Panc1 (cell line): ENCODE data around the gene HEYL. TPM values are rescaled to one million over a fixed set of nuclear protein-coding genes. Genes with fewer than 3 reads are reported as not detected.

ENCODE experiments used
- ATAC-seq: fragments of 200-7000 bp; cut with Tn5 transposase; 2 replicates; pipeline ENCODE4 v1.9.1; 2020; ENCODE audit warnings: mild to moderate bottlenecking, moderate library complexity
- BruUV-seq: library from RNA; stranded (reverse); fragments of 400-500 nt; replicated peaks from 2 replicates; lab custom pipeline; 2021; lab: Mats Ljungman, UMichigan
- CTCF ChIA-PET: fragments of 300-600 bp; sonication (Branson Sonifier 250); formaldehyde crosslinking; loops from one replicate; lab custom pipeline; 2022; ENCODE audit warnings: antibody characterized with exemption; lab: Charles Lee
- POLR2A ChIA-PET: fragments of 300-600 bp; sonication (Branson Sonifier 250); formaldehyde crosslinking; loops from one replicate; lab custom pipeline; 2022; ENCODE audit warnings: antibody characterized with exemption; lab: Charles Lee
- DNase-seq: peaks from one replicate; pipeline ENCODE4 v3.0.0-alpha.2; 2010; ENCODE audit warnings: low read depth, low spot score
- H3K27ac ChIP-seq: 2 replicates; pipeline ENCODE4 v1.5.1; 2011; ENCODE audit warnings: mild to moderate bottlenecking, low read length, inconsistent platforms
- H3K27me3 ChIP-seq: fragments of 200-500 bp; sonication (Bioruptor generic); 2 replicates; pipeline ENCODE4 v1.6.0; 2014; ENCODE audit warnings: low read length, inconsistent platforms; ENCODE audit not compliant: control insufficient read depth, insufficient read depth
- H3K36me3 ChIP-seq: fragments of 200-500 bp; sonication (Bioruptor generic); 2 replicates; pipeline ENCODE4 v1.5.1; 2014; ENCODE audit warnings: inconsistent platforms, mild to moderate bottlenecking, low read length, moderate library complexity; ENCODE audit not compliant: control insufficient read depth, insufficient read depth
- H3K4me1 ChIP-seq: 2 replicates; pipeline ENCODE4 v1.5.1; 2011; ENCODE audit warnings: inconsistent platforms, mild to moderate bottlenecking, low read length, moderate library complexity; ENCODE audit not compliant: control insufficient read depth, insufficient read depth
- H3K4me3 ChIP-seq, 2 experiments: 2 replicates each; pipeline ENCODE4 v1.5.1; 2011 to 2012; ENCODE audit warnings: low read depth in 2 of 2, low read length in 2 of 2, mild to moderate bottlenecking in 2 of 2, inconsistent platforms in 1 of 2, moderate library complexity in 1 of 2
- H3K9me3 ChIP-seq: fragments of 200-500 bp; sonication (Bioruptor generic); 2 replicates; pipeline ENCODE4 v1.5.1; 2014; ENCODE audit warnings: low read depth, mild to moderate bottlenecking, inconsistent platforms, low read length, moderate library complexity; ENCODE audit not compliant: control insufficient read depth, insufficient read depth
- POLR2AphosphoS5 ChIP-seq: IDR thresholded peaks from 2 replicates; pipeline ENCODE4 v1.6.1; 2012; ENCODE audit warnings: mild to moderate bottlenecking, low read depth, low read length, moderate library complexity
- SIN3A ChIP-seq: IDR thresholded peaks from 2 replicates; pipeline ENCODE4 v1.6.1; 2012; ENCODE audit warnings: low read depth, mild to moderate bottlenecking, low read length, moderate library complexity, borderline replicate concordance; ENCODE audit not compliant: insufficient read depth
- TCF7L2 ChIP-seq: IDR thresholded peaks from 2 replicates; pipeline ENCODE4 v1.6.1; 2011; ENCODE audit warnings: mild to moderate bottlenecking, low read depth, low read length, inconsistent platforms
- in situ Hi-C: cut with HindIII; loops from 2 replicates; pipeline ENCODE4 v1.10.0; 2016; ENCODE audit warnings: low sequenced_read_pairs, low pct_unique_long_range_greater_than_20kb
- intact Hi-C: fragments of 100-400 bp; cut with micrococcal nuclease; formaldehyde crosslinking; loops from one replicate; pipeline ENCODE4 v1.10.0; 2022; ENCODE audit not compliant: unreplicated experiment
- total RNA-seq: library from RNA; stranded (reverse); gene quantifications from one replicate; pipeline ENCODE4 v1.2.1, GENCODE V29; 2021; ENCODE audit not compliant: unreplicated experiment
- TF ChIP-seq, protein P1 (sequence below), 2 experiments: IDR thresholded peaks; 2 replicates each; pipeline ENCODE4 v1.6.1; 2011 to 2012; ENCODE audit warnings: low read depth in 2 of 2, control low read depth in 1 of 2, low read length in 1 of 2, mild to moderate bottlenecking in 1 of 2, moderate library complexity in 1 of 2; ENCODE audit not compliant: insufficient read depth in 1 of 2
- TF ChIP-seq, protein P2 (sequence below): fragments of 450-650 bp; IDR thresholded peaks from 2 replicates; pipeline ENCODE4 v1.5.1; 2017; ENCODE audit warnings: mild to moderate bottlenecking

HEYL gene
- total RNA-seq, 1 experiment from 2014 or later: 2.3 TPM

- no TSS peak for BruUV-seq
- no peaks in the 10 kb centered on the region for H3K9me3 ChIP-seq
- intact Hi-C loops (no loop called here), in situ Hi-C loops (no loop called here)
- ChIA-PET CTCF (interaction anchor here (0.7 to 1.9 kb wide), 5 partner anchors 49 to 55 kb away, joined by 3 to 12 read pairs (median 5); no protein-coding TSS in a partner anchor), POLR2A (no interaction called here)
- H3K27ac ChIP-seq: no peak overlapping the region
- no peaks in the 10 kb centered on the region; the same call in 1 of the 2 replicates for H3K27me3 ChIP-seq
- no peaks in the 10 kb centered on the region for H3K36me3 ChIP-seq
- H3K4me1 ChIP-seq: no peaks in the 10 kb centered on the region
- no peak overlapping the region for H3K4me3 ChIP-seq
- ATAC-seq (no peak), DNase-seq (no peak)
- no peak for TF ChIP-seq TCF7L2
- TF ChIP-seq SIN3A: no peak
- TF ChIP-seq, protein P1, sequence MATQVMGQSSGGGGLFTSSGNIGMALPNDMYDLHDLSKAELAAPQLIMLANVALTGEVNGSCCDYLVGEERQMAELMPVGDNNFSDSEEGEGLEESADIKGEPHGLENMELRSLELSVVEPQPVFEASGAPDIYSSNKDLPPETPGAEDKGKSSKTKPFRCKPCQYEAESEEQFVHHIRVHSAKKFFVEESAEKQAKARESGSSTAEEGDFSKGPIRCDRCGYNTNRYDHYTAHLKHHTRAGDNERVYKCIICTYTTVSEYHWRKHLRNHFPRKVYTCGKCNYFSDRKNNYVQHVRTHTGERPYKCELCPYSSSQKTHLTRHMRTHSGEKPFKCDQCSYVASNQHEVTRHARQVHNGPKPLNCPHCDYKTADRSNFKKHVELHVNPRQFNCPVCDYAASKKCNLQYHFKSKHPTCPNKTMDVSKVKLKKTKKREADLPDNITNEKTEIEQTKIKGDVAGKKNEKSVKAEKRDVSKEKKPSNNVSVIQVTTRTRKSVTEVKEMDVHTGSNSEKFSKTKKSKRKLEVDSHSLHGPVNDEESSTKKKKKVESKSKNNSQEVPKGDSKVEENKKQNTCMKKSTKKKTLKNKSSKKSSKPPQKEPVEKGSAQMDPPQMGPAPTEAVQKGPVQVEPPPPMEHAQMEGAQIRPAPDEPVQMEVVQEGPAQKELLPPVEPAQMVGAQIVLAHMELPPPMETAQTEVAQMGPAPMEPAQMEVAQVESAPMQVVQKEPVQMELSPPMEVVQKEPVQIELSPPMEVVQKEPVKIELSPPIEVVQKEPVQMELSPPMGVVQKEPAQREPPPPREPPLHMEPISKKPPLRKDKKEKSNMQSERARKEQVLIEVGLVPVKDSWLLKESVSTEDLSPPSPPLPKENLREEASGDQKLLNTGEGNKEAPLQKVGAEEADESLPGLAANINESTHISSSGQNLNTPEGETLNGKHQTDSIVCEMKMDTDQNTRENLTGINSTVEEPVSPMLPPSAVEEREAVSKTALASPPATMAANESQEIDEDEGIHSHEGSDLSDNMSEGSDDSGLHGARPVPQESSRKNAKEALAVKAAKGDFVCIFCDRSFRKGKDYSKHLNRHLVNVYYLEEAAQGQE (IDR thresholded peaks at IDR 0.05; ENCODE audit: insufficient read depth in 1 of 2, low read depth in 2 of 2, low read length in 1 of 2): no peak
- TF ChIP-seq POLR2AphosphoS5: no peak
- TF ChIP-seq, protein P2, sequence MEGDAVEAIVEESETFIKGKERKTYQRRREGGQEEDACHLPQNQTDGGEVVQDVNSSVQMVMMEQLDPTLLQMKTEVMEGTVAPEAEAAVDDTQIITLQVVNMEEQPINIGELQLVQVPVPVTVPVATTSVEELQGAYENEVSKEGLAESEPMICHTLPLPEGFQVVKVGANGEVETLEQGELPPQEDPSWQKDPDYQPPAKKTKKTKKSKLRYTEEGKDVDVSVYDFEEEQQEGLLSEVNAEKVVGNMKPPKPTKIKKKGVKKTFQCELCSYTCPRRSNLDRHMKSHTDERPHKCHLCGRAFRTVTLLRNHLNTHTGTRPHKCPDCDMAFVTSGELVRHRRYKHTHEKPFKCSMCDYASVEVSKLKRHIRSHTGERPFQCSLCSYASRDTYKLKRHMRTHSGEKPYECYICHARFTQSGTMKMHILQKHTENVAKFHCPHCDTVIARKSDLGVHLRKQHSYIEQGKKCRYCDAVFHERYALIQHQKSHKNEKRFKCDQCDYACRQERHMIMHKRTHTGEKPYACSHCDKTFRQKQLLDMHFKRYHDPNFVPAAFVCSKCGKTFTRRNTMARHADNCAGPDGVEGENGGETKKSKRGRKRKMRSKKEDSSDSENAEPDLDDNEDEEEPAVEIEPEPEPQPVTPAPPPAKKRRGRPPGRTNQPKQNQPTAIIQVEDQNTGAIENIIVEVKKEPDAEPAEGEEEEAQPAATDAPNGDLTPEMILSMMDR: no peak
These were observed 19.7 kb upstream of the HEYL start for GRCh38 chr1:39659110-39659509.

GRCh38 chr1:39657923-39658485 is 18.6 kb upstream of the HEYL start:
- CTCF ChIA-PET: interaction anchor here (0.6 to 1.9 kb wide), 7 partner anchors 14 to 188 kb away, joined by 3 to 12 read pairs (median 5); partner anchors contain the start of gene NT5C1A
- BruUV-seq: no TSS peak

More at GRCh38 chr1:39657923-39658485, 18.6 kb upstream of the HEYL start:
- POLR2A ChIA-PET: no interaction called here
- Histone ChIP-seq H3K4me1 (no peaks in the 10 kb centered on the region), H3K4me3 (no peak overlapping the region), H3K27me3 (peaks cover 3% of the 10 kb centered on the region; the same call in 1 of the 2 replicates), H3K27ac (no peak overlapping the region), H3K9me3 (no peaks in the 10 kb centered on the region), H3K36me3 (no peaks in the 10 kb centered on the region)
- no peak for TF ChIP-seq POLR2AphosphoS5
- TF ChIP-seq, protein P2: peak; percentile 93
- in situ Hi-C loops (no loop called here), intact Hi-C loops (loop anchor here (1.0 kb wide), 1 partner anchor 52 kb away; no protein-coding TSS in a partner anchor)
- DNase-seq (peak; percentile 46), ATAC-seq (peak; percentile 73; the same call in 1 of the 2 replicates)
